ENCODE results near the gene CGB7. TPM values are rescaled to one million over a fixed set of nuclear protein-coding genes. Genes with fewer than 3 reads are reported as not detected.

CGB7 gene
- total RNA-seq, 1 experiment from 2014 or later, result not detected

GRCh38 chr19:49016067-49016839 lies 41.3 kb downstream of the CGB7 start:
- DNase-seq (ENCODE audit: low spot score), result no peak

GRCh38 chr19:49014870-49015255 lies 42.7 kb downstream of the CGB7 start:
- no peak for DNase-seq (ENCODE audit: low spot score)

- DNase-seq (ENCODE audit: low spot score), result no peak
These were observed 43.3 kb downstream of the CGB7 start for GRCh38 chr19:49014123-49014869.

- DNase-seq (ENCODE audit: low spot score), result no peak
These were observed 46.4 kb downstream of the CGB7 start for GRCh38 chr19:49011194-49011593.

- DNase-seq (ENCODE audit: low spot score), result no peak
These were observed 47.1 kb downstream of the CGB7 start for GRCh38 chr19:49010453-49010852.

- no peak for DNase-seq (ENCODE audit: low spot score)
These were observed 47.7 kb downstream of the CGB7 start for GRCh38 chr19:49009828-49010227.

GRCh38 chr19:49006905-49007304 lies 50.6 kb downstream of the CGB7 start:
- no peak for DNase-seq (ENCODE audit: low spot score)

- DNase-seq (ENCODE audit: low spot score), result no peak
These were observed 52.5 kb downstream of the CGB7 start for GRCh38 chr19:49004964-49005614.

Small RNAs within 50 kb of the gene (small RNA-seq; reads per million reads assigned to genes)
- gene MIR6798 (not detected), gene RN7SL708P (not detected)

Other genes starting within 250 kb of the CGB7 start
- gene BCAT2, start 246.7 kb downstream of the CGB7 start, total RNA-seq (2014; rRNA removed; shearing (Covaris generic)), result 62.8 and 65.7 TPM in 2 replicates
- gene HSD17B14, start 221.3 kb downstream of the CGB7 start, total RNA-seq (2014; rRNA removed; shearing (Covaris generic)), result not detected in 2 replicates
- gene PLEKHA4, start 189.1 kb downstream of the CGB7 start, total RNA-seq (2014; rRNA removed; shearing (Covaris generic)), result 3.9 and 5.4 TPM in 2 replicates
- 152 and 165 TPM in 2 replicates for gene PPP1R15A, start 185.3 kb downstream of the CGB7 start, total RNA-seq (2014; rRNA removed; shearing (Covaris generic))
- not detected in 2 replicates for gene TULP2, start 159.0 kb downstream of the CGB7 start, total RNA-seq (2014; rRNA removed; shearing (Covaris generic))
- gene NUCB1, start 157.4 kb downstream of the CGB7 start, total RNA-seq (2014; rRNA removed; shearing (Covaris generic)), result 160 and 185 TPM in 2 replicates
- 0.10 and 0.42 TPM in 2 replicates for gene DHDH, start 124.0 kb downstream of the CGB7 start, total RNA-seq (2014; rRNA removed; shearing (Covaris generic))
- 185 and 213 TPM in 2 replicates for gene BAX, start 102.9 kb downstream of the CGB7 start, total RNA-seq (2014; rRNA removed; shearing (Covaris generic))
- gene FTL, start 92.4 kb downstream of the CGB7 start, total RNA-seq (2014; rRNA removed; shearing (Covaris generic)), result 5,979 and 6,365 TPM in 2 replicates
- gene GYS1, start 64.4 kb downstream of the CGB7 start, total RNA-seq (2014; rRNA removed; shearing (Covaris generic)), result 67.1 and 71.5 TPM in 2 replicates
- gene RUVBL2, start 63.9 kb downstream of the CGB7 start, total RNA-seq (2014; rRNA removed; shearing (Covaris generic)), result 562 and 566 TPM in 2 replicates
- gene LHB, start 40.7 kb downstream of the CGB7 start, total RNA-seq (2014; rRNA removed; shearing (Covaris generic)), result not detected in 2 replicates
- gene CGB3, start 33.4 kb downstream of the CGB7 start, total RNA-seq (2014; rRNA removed; shearing (Covaris generic)), result not detected in 2 replicates
- gene CGB2, start 25.9 kb downstream of the CGB7 start, total RNA-seq (2014; rRNA removed; shearing (Covaris generic)), result not detected in 2 replicates
- 1.5 TPM in 1 of 2 replicates, not detected in the other for gene CGB1, start 20.9 kb downstream of the CGB7 start, total RNA-seq (2014; rRNA removed; shearing (Covaris generic))
- not detected in 2 replicates for gene CGB5, start 13.9 kb downstream of the CGB7 start, total RNA-seq (2014; rRNA removed; shearing (Covaris generic))
- not detected in 2 replicates for gene CGB8, start 8.6 kb downstream of the CGB7 start, total RNA-seq (2014; rRNA removed; shearing (Covaris generic))
- 0.29 TPM in 1 of 2 replicates, not detected in the other for gene NTF4, start 7.1 kb upstream of the CGB7 start, total RNA-seq (2014; rRNA removed; shearing (Covaris generic))
- gene KCNA7, start 14.9 kb upstream of the CGB7 start, total RNA-seq (2014; rRNA removed; shearing (Covaris generic)), result not detected in 2 replicates
- 994 and 1,107 TPM in 2 replicates for gene SNRNP70, start 27.7 kb upstream of the CGB7 start, total RNA-seq (2014; rRNA removed; shearing (Covaris generic))
- gene LIN7B, start 56.6 kb upstream of the CGB7 start, total RNA-seq (2014; rRNA removed; shearing (Covaris generic)), result 12.0 and 19.9 TPM in 2 replicates
- gene C19orf73, start 61.4 kb upstream of the CGB7 start, total RNA-seq (2014; rRNA removed; shearing (Covaris generic)), result 5.9 and 6.0 TPM in 2 replicates
- gene PPFIA3, start 61.8 kb upstream of the CGB7 start, total RNA-seq (2014; rRNA removed; shearing (Covaris generic)), result 22.9 and 30.1 TPM in 2 replicates
- gene HRC, start 97.6 kb upstream of the CGB7 start, total RNA-seq (2014; rRNA removed; shearing (Covaris generic)), result 0.08 TPM in 1 of 2 replicates, not detected in the other
- gene TRPM4, start 100.0 kb upstream of the CGB7 start, total RNA-seq (2014; rRNA removed; shearing (Covaris generic)), result 28.7 and 33.7 TPM in 2 replicates